ENCODE results near the gene GSN. TPM values are rescaled to one million over a fixed set of nuclear protein-coding genes. Genes with fewer than 3 reads are reported as not detected.

The GSN gene
- total and polyA plus RNA-seq, 10 of the 15 experiments (the other 5 are each of a cell fraction or from before 2014, with no cell fraction given): 0.66 to 9.2 (median 6.2) TPM

- no peak for FAIRE-seq
- CTCF ChIA-PET: interaction anchor here (0.6 to 4.4 kb wide), 6 partner anchors 9 to 97 kb away, joined by 3 to 32 read pairs (median 4); no protein-coding TSS in a partner anchor
- no peak overlapping the region for H3K4me3 ChIP-seq
- no peaks in the 10 kb centered on the region for H3K27me3 ChIP-seq (replicated peaks in 1 of 2; ENCODE audit: control insufficient read depth in 2 of 2, insufficient read depth in 2 of 2, low read length in 1 of 2)
- no TSS peak for BruUV-seq (replicated peaks)
- in situ Hi-C loops (cut with MboI): no loop called here
- intact Hi-C loops (cut with micrococcal nuclease; ENCODE audit: unreplicated experiment): no loop called here
- ATAC-seq: no peak
- 77% methylated on average over 12 of the region's 12 CpGs for WGBS (ENCODE audit: insufficient coverage, insufficient replicate concordance, low lambda C conversion rate, missing lambda C conversion rate)
- no peak for DNase-seq (ENCODE audit: low read depth, low spot score)
- H3K9me3 ChIP-seq (replicated peaks; ENCODE audit: control insufficient read depth, insufficient read depth, low read length): no peaks in the 10 kb centered on the region
- no peak overlapping the region for H3K27ac ChIP-seq (ENCODE audit: control insufficient read depth, insufficient read depth)
- H3K4me2 ChIP-seq (ENCODE audit: control insufficient read depth, insufficient read depth): no peak overlapping the region
- POLR2A ChIA-PET: no interaction called here
- SMC1A ChIA-PET (ENCODE audit: uncharacterized antibody, unreplicated experiment): interaction anchor here (2.1 kb wide), 1 partner anchor 13 kb away, joined by 5 read pairs; no protein-coding TSS in a partner anchor
- H3K9ac ChIP-seq (ENCODE audit: control insufficient read depth, insufficient read depth, low read length): no peak overlapping the region
- H3K4me1 ChIP-seq (ENCODE audit: control insufficient read depth, insufficient read depth, low read length): peaks cover 10% of the 10 kb centered on the region
- no peaks in the 10 kb centered on the region for H3K36me3 ChIP-seq (ENCODE audit: control insufficient read depth in 2 of 2, insufficient read depth in 2 of 2, low read length in 1 of 2)
- TF ChIP-seq RAD21 (IDR thresholded peaks at IDR 0.05; ENCODE audit: insufficient read depth, low read depth, low read length): 0 out of 2 replicates have a peak, but pooled peaks have one; percentile 7
- TF ChIP-seq, protein P1, sequence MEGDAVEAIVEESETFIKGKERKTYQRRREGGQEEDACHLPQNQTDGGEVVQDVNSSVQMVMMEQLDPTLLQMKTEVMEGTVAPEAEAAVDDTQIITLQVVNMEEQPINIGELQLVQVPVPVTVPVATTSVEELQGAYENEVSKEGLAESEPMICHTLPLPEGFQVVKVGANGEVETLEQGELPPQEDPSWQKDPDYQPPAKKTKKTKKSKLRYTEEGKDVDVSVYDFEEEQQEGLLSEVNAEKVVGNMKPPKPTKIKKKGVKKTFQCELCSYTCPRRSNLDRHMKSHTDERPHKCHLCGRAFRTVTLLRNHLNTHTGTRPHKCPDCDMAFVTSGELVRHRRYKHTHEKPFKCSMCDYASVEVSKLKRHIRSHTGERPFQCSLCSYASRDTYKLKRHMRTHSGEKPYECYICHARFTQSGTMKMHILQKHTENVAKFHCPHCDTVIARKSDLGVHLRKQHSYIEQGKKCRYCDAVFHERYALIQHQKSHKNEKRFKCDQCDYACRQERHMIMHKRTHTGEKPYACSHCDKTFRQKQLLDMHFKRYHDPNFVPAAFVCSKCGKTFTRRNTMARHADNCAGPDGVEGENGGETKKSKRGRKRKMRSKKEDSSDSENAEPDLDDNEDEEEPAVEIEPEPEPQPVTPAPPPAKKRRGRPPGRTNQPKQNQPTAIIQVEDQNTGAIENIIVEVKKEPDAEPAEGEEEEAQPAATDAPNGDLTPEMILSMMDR (IDR thresholded peaks at IDR 0.05 in 2 of 3, conservative IDR thresholded peaks at IDR 0.05 in 1 of 3; ENCODE audit: control insufficient read depth in 2 of 3, extremely low read depth in 1 of 3, insufficient read depth in 1 of 3, low read depth in 3 of 3, low read length in 3 of 3): peak; percentile 28 to 50 (median 37); a peak in 4 of 6 replicates
- TF ChIP-seq NR2F1 (conservative IDR thresholded peaks at IDR 0.05): no peak
- no peak overlapping the region for H2AFZ ChIP-seq (ENCODE audit: control insufficient read depth, low read depth, low read length)
- no peaks in the 10 kb centered on the region for H3K79me2 ChIP-seq (ENCODE audit: control insufficient read depth, insufficient read depth, low read length)
- no peaks in the 10 kb centered on the region for H4K20me1 ChIP-seq (ENCODE audit: control insufficient read depth, insufficient read depth)
- RAD21 ChIA-PET (ENCODE audit: unreplicated experiment): no interaction called here
These were observed 45.3 kb upstream of the GSN start for GRCh38 chr9:121222524-121223171.

DNA sequence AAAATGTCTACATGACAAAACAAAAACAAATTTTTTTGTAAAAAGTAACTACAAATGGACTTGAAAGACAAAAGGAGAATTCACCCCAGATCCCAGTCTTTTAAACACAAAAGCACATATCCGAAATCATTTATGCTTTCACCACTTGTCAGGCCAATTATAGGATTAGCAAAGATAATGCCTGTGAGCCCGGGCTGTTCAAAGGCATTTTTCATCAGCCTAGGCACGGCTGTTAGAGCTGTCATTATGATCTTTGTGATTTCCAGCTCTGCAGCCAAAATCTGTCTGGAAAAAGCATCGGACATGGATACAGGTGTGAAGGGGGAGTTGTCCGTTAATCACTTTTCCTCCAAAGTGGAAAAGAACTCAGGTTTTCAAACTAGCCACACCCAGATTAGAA, 42.7 kb upstream of the GSN start:
- no peak overlapping the region for H3K27ac ChIP-seq (ENCODE audit: control insufficient read depth, insufficient read depth)
- CTCF ChIA-PET: interaction anchor here (1.0 to 4.4 kb wide), 2 partner anchors 13 to 34 kb away, joined by 3 to 32 read pairs; no protein-coding TSS in a partner anchor
- DNase-seq (ENCODE audit: low read depth, low spot score) (no peak), FAIRE-seq (no peak), ATAC-seq (no peak)
- no peak overlapping the region for H3K4me2 ChIP-seq (ENCODE audit: control insufficient read depth, insufficient read depth)
- POLR2A ChIA-PET: interaction anchor here (0.7 kb wide), 1 partner anchor 1253 kb away, joined by 6 read pairs; no protein-coding TSS in a partner anchor
- H3K4me1 ChIP-seq (ENCODE audit: control insufficient read depth, insufficient read depth, low read length): no peaks in the 10 kb centered on the region
- no peaks in the 10 kb centered on the region for H4K20me1 ChIP-seq (ENCODE audit: control insufficient read depth, insufficient read depth)
- TF ChIP-seq PBX3 (IDR thresholded peaks at IDR 0.05; ENCODE audit: insufficient replicate concordance, low read depth, low read length): no peak
- no peak for TF ChIP-seq TCF12 (IDR thresholded peaks at IDR 0.05; ENCODE audit: low read depth, low read length)
- TF ChIP-seq USF2 (IDR thresholded peaks at IDR 0.05; ENCODE audit: borderline replicate concordance, low read depth, low read length): no peak
- TF ChIP-seq, protein P2, sequence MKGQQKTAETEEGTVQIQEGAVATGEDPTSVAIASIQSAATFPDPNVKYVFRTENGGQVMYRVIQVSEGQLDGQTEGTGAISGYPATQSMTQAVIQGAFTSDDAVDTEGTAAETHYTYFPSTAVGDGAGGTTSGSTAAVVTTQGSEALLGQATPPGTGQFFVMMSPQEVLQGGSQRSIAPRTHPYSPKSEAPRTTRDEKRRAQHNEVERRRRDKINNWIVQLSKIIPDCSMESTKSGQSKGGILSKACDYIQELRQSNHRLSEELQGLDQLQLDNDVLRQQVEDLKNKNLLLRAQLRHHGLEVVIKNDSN (IDR thresholded peaks at IDR 0.05; ENCODE audit: borderline replicate concordance, extremely low read length, insufficient read depth, low read depth, low read length): no peak
- TF ChIP-seq RAD21 (IDR thresholded peaks at IDR 0.05; ENCODE audit: insufficient read depth, low read depth, low read length): no peak
- TF ChIP-seq, protein P3, sequence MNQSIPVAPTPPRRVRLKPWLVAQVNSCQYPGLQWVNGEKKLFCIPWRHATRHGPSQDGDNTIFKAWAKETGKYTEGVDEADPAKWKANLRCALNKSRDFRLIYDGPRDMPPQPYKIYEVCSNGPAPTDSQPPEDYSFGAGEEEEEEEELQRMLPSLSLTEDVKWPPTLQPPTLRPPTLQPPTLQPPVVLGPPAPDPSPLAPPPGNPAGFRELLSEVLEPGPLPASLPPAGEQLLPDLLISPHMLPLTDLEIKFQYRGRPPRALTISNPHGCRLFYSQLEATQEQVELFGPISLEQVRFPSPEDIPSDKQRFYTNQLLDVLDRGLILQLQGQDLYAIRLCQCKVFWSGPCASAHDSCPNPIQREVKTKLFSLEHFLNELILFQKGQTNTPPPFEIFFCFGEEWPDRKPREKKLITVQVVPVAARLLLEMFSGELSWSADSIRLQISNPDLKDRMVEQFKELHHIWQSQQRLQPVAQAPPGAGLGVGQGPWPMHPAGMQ (IDR thresholded peaks at IDR 0.05; ENCODE audit: borderline replicate concordance): no peak
- H3K79me2 ChIP-seq (ENCODE audit: control insufficient read depth, insufficient read depth, low read length): no peaks in the 10 kb centered on the region
- no peak overlapping the region for H3K4me3 ChIP-seq
- H2AFZ ChIP-seq (ENCODE audit: control insufficient read depth, low read depth, low read length): no peak overlapping the region
- no peaks in the 10 kb centered on the region for H3K27me3 ChIP-seq (replicated peaks in 1 of 2; ENCODE audit: control insufficient read depth in 2 of 2, insufficient read depth in 2 of 2, low read length in 1 of 2)
- intact Hi-C loops (cut with micrococcal nuclease; ENCODE audit: unreplicated experiment) (no loop called here), in situ Hi-C loops (cut with MboI) (no loop called here)
- SMC1A ChIA-PET (ENCODE audit: uncharacterized antibody, unreplicated experiment): interaction anchor here (0.6 to 1.1 kb wide), 2 partner anchors 12 to 19 kb away, joined by 4 to 6 read pairs; no protein-coding TSS in a partner anchor
- H3K36me3 ChIP-seq (ENCODE audit: control insufficient read depth in 2 of 2, insufficient read depth in 2 of 2, low read length in 1 of 2): no peaks in the 10 kb centered on the region
- BruUV-seq (replicated peaks): no TSS peak
- RAD21 ChIA-PET (ENCODE audit: unreplicated experiment): no interaction called here
- no peak overlapping the region for H3K9ac ChIP-seq (ENCODE audit: control insufficient read depth, insufficient read depth, low read length)
- no peaks in the 10 kb centered on the region for H3K9me3 ChIP-seq (replicated peaks; ENCODE audit: control insufficient read depth, insufficient read depth, low read length)
- WGBS (ENCODE audit: insufficient coverage, insufficient replicate concordance, low lambda C conversion rate, missing lambda C conversion rate): 80% methylated on average over 5 of the region's 5 CpGs
